Dermis blood vessel endothelial cell (primary cell): ENCODE measurements around the gene ARHGAP33. TPM values are rescaled to one million over a fixed set of nuclear protein-coding genes. Genes with fewer than 3 reads are reported as not detected.
"Not testable (repeated sequence)": the region's sequence is repeated elsewhere in the genome, so short reads cannot be mapped to it uniquely, and the experiment has no call there.

Source experiments
- DNase-seq: peaks from one replicate; pipeline ENCODE4 v3.0.0; 2010
- total RNA-seq: library from RNA; depleted of rRNA; stranded (reverse); fragments of >200 nt; gene quantifications from 2 replicates; pipeline ENCODE4 v1.2.3, GENCODE V29; 2014

Gene ARHGAP33
- total RNA-seq, 1 donor from 2014 or later, result 4.8 TPM

DNA sequence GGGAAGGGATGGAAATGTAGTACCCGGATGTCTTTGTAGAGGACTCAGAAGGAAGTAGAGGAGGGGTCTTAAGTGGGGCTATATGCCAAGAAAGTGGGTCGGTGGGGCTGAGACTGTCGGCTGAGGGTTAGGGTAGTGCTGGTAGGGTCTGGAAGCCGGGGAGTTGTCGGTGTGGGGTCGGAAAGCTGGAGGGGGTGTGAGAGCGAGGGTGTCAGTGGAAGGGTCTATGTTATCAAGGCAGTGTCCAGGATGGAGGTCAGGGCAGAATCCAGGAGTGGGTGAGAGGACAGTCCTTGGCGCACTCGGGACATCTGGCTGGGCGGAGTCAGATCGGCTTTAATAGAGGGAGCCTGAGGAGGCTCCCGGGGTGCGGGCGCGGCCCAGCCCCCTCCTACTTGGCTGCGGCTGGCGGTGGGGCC is 20.2 kb upstream of the ARHGAP33 start:
- no peak for DNase-seq

DNA sequence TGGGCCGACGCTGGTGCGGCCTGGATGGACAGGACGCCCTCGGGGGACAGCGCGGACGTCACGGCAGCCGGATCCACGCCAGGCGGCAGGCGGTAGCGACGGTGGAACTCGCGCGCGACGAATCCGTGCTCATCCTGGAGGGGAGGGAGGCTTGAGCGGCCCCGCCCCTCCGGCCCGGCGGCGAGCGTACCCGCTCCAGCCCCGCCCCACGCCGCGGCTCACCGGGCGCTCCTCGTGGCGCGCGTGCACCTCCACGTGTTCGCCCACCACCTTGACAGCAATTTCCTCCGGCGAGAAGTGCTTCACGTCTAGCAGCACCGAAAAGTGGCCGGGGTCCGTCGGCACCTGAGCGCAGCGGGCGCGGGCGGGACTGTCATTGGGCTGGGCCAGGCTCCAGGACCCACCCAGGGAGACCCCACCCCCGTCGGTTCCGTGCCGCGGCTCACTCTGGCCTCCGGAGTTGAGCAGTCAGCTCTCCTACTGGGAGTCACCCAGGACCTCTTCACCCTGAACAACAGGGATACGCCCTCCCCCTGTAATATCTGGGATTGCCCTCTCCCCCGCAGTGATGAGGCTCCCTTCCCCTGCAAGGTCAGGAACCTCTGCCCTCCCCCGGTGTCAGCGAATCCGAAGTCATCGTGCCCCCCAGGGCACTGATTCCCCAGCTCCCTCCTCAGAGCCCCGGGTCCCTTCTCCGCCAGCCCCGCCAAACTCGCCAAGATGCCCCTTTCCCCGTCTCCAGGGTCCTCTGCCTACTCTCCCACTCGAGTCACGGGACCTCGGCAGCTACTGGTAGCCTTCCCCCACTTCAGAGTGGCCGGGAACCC is 19.6 kb upstream of the ARHGAP33 start:
- peak; percentile 12 for DNase-seq

DNA sequence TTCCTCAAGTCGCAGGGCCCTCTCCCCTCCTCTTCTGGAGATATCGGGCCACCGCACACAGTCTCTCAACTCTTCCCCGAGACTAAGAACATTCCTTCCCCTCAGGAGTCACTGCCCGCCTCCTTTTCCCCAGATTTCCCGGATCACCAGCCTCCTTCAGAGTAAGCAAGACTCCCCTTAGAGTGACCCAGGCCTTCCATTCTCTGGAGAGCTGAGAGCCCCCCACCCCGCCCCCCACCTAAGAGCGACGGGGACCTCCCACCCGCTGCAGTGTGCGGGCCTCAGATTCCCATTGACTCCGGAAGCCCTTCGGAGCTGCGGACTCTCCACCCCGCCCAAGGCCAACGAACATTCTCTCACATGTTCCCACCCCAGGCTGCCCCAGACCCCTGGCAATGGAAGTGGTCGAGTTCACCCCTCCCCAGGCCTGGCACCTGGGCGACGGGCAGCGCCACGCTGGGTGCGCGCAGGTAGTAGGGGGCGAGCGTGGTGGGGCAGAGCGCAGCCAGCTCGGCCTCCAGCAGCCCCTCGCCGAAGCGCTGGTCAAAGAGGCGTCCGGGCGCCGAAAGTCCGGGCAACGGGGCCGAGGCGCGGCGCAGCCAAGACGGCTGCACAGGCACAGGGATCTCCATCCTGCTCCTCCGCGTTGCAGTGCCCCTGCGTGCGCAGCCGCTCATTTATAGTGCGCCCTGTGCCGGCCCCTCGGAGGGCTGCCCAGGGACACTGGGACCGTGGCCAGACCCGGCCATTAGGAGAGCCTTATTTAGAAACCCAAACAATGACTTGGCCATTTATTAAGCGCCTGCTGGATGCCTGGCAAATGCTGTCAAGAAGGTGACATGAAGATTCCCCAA is 18.8 kb upstream of the ARHGAP33 start, which contains the start of gene HSPB6:
TSS of gene HSPB6 (minus strand) at position 653 of the 854 bp plus-strand sequence. CDS start at position 632, 21 bp downstream.
- DNase-seq, result peak; percentile 47

DNA sequence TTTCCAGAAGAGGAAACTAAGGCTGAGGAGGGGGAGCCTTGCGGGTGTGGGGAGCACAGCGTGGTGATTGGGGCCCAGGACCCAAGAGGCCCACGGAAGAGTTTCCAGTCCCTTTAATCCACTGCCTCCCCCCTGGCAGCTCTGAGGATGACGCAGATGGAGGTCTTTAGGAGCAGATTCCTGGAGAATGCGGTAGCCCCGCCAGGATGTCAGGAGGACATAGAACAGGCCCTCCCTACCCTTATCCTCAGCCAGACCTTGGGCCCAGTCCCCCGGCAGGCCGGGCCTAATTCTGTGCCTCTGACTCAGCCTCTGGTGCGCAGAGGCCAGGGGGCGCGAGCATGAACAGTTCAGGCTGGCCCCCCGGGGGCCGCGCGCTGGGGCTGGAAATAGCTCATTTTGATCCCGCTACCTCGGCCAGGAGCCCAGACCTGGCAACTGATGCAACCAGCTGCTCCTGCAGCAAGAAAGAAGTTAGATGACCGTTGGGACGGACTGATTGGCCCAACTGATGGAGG is 18.1 kb upstream of the ARHGAP33 start:
- peak; percentile 58 for DNase-seq

DNA sequence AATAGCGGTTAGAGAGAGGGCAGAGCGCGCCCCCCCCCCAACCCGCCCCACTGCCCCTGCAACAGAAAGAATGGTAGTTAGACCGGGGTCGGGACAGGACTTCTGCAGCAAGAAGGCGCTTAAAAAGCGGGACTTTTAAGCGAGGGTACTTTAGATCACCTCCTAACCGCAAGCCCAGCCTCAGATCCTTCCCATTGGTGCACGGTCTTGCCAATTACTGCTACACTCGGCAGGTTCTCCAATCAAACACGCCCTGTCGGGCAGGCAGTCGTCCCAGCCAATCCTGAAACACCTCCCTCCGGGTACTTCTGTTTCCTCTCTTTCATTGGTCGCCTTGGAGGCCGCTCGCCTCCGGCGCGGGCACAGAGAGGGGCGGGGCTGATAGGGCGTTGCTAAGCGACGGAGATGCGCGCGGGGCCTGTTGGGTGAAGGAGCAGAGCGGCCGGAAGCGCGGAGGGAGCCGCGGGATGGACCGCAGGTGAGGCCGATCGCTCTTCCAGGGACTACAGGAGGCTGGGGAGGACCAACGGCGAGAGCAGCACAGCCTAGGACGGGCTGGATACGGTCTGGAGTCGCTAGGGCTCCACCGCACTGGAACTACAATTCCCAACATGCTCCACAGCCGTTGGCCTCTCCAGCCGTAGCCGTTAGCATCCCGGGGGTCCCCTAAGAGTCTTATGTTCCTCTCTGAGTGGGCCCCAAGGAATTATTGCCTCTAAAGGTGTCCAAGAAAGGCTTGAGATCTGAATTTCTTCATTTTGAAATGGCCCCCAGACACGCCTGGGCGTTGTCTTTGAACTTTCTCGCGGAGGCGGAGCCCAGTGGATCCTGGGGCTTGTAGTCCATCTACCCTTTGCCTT is 17.4 kb upstream of the ARHGAP33 start, which contains the start of gene PROSER3:
TSS of gene PROSER3 (plus strand) at position 428 of the 860 bp plus-strand sequence. CDS start at position 468, 40 bp downstream.
- peak; percentile 99 for DNase-seq

DNA sequence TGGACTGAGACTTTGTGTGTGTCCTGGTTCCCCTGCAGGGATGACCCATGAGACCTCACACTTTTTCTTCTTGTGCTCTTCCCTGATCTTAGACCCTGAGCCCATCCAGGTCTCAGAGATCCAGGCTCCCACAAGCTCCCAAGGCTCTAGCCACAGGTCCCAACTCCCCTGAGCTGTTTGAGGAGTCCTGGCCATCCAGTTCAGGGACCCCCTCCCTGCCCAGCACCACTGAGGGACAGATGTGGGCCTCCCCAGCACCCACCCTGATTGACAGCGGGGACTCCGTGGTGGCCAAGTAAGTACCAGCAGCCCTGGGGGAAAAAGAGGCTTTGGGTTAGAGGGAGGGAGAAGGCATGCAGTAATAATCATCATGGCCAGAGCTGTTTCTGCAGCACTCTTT is 15.7 kb upstream of the ARHGAP33 start:
- no peak for DNase-seq

DNA sequence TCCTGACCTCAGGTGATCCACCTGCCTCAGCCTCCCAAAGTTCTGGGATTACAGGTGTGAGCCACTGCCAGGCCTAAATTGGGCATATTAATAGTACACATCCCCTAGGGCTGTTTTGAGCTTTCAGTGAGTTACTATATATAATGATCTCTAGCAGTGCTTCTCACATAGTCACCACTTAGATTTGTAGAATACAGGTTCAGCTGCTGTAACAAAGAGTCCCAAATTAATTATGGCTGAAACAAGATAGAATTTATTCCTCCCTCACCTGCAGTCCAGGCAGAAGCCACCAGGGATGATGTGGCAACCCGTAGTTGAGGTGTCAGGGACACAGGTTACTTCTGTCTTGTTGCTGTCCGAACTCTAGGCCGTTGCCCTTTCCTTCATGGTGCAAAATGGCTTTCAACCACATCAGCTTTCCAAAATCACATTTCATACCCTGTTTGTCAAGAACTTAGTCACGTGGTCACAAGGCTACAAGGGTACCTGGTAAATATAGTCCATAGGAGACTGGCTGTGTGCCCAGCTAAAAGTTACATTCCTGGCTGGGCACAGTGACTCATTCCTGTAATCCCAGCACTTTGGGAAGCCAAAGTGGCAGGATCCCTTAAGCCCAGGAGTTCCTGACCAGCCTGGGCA is 14.5 kb upstream of the ARHGAP33 start:
- DNase-seq, result no peak

DNA sequence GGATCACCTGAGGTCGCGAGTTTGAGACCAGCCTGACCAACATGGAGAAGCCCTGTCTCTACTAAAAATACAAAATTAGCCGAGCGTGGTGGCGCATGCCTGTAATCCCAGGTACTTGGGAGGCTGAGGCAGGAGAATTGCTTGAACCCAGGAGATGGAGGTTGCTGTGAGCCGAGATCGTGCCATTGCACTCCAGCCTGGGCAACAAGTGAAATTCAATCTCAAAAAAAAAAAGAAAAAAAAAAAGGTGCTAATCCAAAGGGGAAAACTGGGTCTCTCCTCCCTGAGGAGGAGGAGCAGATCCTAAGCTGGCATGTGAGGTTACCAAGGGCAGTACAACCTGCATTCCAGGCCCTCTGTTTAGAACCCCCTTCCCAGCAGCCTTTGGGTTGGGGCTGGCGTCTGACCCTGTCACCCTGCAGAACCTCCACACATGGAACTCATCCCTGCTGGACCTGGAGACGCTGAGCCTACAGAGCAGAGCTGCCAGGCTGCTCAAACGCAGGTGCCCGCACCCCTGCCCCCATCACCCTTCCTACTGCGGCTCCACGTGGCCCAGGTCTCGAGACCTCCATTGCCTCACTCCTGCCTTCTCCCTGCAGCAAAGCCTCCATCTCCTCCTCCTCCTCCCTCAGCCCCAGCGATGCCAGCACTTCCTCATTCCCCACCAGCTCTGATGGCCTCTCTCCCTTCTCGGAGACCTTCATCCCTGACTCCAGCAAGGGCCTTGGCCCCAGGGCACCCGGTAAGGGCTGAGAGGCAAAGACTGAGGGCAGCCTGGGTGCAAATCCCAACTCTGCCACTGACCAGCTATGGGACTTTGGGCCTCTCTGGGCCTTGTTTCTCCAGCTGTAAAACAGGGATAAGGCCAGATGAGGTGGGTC is 10.7 kb upstream of the ARHGAP33 start:
- no peak for DNase-seq

DNA sequence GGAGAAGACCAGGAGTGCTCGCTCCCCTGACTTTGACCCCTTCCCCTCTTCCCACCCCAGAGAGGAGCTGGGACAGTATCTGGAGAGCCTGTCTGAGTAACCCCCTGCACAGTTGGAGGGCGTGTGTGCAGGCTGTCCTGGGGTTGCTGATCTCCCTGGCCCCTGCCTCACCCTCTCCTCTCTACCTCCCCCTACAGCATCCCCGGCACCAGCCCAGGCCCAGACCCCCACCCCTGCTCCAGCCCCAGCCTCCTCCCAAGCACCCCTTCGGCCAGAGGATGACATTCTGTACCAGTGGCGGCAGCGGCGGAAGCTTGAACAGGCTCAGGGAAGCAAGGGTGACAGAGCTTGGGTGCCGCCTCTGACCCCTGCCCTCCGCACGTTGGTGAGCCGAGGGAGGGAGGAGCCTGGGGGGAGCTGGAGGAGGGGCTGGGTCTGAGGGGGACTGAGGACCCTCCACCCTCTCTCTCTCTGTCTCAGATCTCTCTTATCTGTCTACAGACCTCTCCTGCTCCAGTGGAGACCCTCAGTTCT is 8.7 kb upstream of the ARHGAP33 start:
- DNase-seq, result no peak

DNA sequence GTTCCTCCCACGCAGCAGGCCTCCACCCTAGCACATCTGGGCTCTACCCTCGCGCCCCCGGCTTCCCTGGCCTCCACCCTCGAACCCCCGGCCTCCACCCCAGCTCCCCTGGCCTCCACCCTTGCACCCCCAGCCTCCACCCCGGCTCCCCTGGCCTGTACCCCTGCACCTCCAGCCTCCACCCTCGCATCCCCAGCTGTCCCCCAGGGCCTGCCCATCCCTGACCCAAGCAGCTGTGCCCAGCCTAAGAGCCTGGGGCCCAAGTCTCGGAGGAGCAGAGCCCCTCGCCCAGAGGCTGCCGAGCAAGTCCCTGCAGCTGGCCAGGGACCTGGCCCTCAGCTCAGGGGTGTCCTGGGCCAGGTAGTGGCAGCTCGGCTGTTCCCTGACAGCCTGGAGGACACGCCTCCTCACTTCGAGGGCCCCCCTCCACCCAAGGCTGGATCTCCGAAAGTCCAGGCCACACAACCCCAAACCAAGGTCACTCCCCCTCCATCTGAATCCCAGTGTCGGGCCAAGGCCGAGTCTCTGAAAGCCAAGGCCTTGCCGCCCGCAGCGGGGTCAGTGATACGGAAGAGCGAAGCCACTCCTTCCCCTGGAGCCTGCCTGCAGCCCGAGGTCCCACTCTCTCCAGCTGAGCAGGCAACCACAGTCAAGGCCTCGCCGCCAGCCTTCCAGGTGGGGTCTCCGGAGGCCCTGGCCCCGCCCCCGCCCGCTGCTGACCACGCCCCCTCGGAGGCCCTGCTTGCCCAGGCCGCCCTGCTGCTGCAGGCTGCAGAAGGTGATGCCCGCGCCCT is 7.9 kb upstream of the ARHGAP33 start:
- DNase-seq, result no peak

DNA sequence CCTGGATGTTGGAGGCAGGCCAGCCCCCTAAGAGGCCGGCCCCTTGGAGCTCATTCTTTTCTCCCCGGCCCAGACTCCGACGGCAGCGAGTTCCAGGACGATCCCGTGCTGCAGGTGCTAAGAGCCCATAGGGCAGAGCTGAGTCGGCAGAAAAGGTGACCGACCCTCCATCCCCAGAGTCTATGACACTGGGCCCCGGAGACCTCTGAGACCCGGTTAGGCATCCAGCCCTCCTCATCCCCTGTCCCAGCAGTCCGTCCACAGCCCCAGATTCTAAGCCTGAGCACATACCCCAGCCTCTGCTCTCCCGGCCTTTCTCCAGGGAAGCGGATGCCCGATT is 7.3 kb upstream of the ARHGAP33 start:
- no peak for DNase-seq

DNA sequence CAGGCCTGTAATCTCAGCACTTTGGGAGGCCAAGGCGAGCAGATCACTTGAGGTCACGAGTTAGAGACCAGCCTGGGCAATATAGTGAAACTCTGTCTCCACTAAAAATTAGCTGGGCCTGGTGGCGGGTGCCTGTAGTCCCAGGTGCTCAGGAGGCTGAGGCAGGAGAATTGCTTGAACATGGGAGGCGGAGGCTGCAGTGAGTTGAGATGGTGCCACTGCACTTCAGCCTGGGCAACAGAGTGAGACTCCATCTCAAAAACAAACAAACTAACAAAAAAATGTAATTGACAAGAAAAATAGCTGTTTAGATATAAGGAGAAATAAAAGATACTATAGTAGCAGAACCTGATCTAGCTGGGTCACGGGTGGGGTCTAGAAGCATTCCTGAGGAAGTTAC is 3.0 kb upstream of the ARHGAP33 start:
- not testable (repeated sequence) for DNase-seq

DNA sequence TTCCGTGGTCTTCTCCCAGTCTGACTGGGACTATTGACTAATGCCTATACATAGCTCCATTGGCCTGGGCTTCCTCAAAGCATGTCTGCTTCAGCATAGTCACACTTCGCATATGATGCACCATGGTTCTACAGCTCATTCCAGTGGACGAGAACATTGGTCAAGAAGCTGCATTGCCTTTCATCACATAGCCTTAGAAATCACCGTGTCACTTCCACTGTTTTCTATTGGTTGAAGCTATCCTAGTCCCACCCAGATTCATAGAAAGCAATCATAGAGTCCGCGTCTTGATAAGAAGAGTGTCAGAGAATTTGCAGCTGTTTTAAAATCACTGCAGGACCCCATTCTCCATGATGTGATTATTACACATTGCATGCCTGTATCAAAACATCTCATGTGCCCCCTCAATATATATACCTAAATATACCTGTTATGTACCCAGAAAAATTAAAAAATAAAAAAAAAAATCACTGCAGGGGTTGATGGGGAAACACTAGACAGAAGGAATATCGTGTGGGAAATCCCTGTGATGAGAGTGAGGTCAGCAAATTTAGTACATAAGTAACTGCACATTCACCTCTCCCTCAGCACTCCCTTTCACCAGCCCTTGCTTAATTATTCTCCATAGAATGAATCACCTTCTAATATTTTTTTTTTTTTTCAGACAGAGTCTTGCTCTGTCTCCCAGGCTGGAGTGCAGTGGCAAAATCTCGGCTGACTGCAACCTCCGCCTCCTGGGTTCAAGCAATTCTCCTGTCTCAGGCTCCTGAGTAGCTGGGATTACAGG is 2.2 kb upstream of the ARHGAP33 start:
- DNase-seq, result no peak

DNA sequence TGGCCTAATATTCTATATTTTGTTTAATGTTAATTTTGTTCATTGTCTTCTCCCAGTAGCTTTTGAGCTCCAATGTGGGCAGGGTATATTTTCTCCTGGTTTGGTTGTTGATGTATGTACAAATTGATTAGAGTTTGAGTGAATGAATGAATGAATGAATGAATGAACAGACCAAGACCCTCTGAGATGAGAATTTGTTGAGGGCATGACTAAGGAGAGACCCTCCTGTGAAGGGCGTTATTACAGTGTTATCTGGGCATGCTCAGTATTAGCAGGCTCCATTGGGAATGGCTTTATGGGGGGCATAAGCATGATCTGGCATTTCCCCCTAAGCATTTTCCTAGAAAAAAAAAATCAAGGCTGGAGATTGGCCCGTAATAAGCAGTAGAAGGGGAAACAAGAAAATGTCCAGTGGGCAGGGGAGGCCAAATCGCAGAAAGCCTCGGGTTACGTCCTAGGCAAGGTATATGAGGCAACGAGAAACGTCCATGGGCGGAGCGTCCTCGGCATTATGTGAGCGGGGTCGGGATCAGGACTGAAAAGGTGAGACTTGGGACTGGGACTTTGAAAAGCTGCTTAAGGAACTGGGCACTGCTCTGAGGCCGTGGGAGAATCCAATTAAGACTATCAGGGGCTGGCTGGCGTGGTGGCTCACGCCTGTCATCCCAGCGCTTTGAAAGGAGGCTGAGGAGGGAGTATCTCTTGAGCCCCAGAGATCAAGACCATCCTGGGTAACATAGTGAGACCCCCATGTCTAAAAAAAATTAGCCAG is 904 bp upstream of the ARHGAP33 start:
- DNase-seq, result no peak

DNA sequence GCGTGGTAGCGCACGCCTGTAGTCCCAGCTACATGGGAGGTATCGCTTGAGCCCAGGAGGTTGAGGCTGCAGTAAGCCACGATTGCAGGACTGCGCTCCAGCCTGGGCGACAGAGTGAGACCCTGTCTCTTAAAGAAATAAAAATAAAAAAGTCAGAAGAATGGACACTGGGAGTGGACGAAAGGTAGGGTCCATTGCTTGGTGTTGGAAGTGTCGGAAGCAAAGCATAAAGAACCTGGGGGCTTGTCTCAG is 392 bp upstream of the ARHGAP33 start:
- no peak for DNase-seq

DNA sequence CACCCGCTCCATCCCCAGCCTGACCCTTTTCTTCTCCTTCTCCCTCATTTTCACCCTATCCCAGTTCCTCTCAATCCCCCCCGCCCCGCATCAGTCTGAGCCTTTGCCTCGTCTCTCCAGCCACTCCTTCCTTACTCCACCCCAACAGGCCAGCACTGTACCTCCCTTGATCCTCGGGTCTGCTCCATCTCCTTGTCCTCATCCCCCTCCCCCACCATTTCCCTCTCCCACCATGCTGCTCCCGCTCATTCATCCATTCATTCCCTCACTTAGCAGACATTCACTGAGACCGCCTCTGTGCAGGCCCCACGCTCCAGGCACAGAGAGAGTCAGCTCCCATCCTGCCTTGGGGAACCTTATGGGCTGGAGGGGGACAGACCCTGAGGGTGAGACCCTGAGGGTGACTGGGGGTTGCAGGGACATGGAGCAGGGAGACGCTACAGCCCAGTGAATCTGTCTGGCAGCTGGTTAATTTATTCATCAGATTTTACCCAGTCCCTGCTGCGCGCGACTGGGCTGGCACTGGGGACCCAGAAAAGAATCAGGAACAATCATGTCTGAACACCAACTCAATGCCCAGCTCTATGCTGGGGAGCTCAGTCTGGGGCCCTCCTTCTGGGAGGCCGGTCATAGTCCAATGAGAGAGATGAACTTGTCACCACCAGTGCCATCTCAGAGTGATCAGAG is 881 bp downstream of the ARHGAP33 start:
- DNase-seq, result no peak

DNA sequence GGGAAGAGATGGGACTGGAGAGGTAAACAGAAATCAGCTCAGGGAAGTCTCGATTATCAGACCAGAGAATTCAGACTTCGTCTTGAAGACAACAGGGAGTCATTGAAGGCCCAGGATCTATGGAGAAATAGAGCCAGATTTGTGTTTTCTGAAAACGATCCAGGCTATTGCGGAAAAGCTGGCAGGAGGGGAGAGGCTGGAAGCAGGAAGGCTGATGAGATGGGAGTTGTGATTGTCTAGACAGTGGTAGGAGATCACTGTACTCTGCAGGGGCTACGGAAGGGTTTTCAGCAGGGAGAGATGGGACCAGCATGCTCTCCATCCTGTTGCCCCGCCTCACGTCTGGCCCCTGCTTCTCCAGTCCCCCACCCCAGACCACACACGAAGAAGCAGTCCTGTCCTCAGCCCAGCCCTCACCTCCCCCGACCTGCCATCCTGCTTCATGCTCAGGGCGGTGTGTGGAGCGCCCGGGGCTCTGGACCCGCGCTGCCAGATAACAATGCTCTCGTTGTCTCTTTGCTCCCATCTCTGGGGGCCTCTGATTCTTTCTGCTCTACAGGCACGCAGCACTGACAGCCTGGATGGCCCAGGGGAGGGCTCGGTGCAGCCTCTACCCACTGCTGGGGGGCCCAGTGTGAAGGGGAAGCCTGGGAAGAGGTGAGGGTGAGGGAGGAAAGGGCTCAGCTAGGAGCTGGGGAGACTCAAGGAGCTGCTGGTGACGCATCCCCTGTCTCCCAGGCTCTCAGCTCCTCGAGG is 1.9 kb downstream of the ARHGAP33 start:
- DNase-seq, result no peak
